Measurements from ENCODE around the gene ASCC3. TPM values are rescaled to one million over a fixed set of nuclear protein-coding genes. Genes with fewer than 3 reads are reported as not detected.

ASCC3 gene
- total and polyA plus RNA-seq, 2 experiments from 2014 or later, result 49.1 to 60.2 TPM

DNA sequence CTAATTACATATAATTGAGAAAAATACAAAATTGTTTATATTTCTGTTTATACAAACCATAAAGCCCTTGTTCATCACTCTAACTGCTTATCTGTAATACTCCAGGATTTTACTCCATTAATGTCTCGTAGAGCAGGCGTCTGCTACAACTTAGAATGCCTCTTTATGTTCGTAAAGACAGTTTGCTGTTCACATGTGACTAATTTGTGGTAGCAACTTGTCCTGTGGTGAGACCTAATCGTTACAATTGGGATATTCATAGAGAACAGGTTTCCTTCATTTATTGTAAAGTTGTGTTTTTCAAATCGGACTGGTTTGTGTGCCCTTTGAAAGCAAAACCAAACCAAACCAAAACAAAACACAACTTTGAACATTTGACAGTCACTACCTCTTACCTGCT, 149.7 kb downstream of the ASCC3 start:
- no peak for TF ChIP-seq EZH2phosphoT487 (IDR thresholded peaks at IDR 0.05; ENCODE audit: insufficient read depth, low read depth)
- no peak for TF ChIP-seq EZH2 (IDR thresholded peaks at IDR 0.05; ENCODE audit: insufficient read depth, poor library complexity, severe bottlenecking)
- DNase-seq, result no peak
- Histone ChIP-seq H3K9ac (no peak overlapping the region), H3K4me2 (ENCODE audit: unreplicated experiment) (no peak overlapping the region), H4K20me1 (ENCODE audit: insufficient read depth) (no peaks in the 10 kb centered on the region), H3F3A (ENCODE audit: insufficient read depth) (no peaks in the 10 kb centered on the region), H2AFZ (no peak overlapping the region), H3K27me3 (replicated peaks; ENCODE audit: insufficient read depth) (no peaks in the 10 kb centered on the region), H3K4me3 (no peak overlapping the region), H3K79me2 (ENCODE audit: insufficient read depth) (0 out of 2 replicates have a peak, but pooled peaks cover 18% of the 10 kb centered on the region), H3K9me2 (ENCODE audit: insufficient read depth) (no peaks in the 10 kb centered on the region), H3K9me3 (ENCODE audit: low read depth) (no peaks in the 10 kb centered on the region), H3K36me3 (ENCODE audit: low read depth) (no peaks in the 10 kb centered on the region), H3K4me1 (ENCODE audit: insufficient read depth) (peaks cover 14% of the 10 kb centered on the region; the same call in 1 of the 2 replicates), H3K27ac (no peak overlapping the region)
- in situ Hi-C loops (cut with MboI), result no loop called here
- 72 to 80% methylated on average over 5 of the region's 5 CpGs for WGBS, 2 experiments (ENCODE audit: low coverage in 1 of 2, low lambda C conversion rate in 2 of 2, missing lambda C conversion rate in 2 of 2)

DNA sequence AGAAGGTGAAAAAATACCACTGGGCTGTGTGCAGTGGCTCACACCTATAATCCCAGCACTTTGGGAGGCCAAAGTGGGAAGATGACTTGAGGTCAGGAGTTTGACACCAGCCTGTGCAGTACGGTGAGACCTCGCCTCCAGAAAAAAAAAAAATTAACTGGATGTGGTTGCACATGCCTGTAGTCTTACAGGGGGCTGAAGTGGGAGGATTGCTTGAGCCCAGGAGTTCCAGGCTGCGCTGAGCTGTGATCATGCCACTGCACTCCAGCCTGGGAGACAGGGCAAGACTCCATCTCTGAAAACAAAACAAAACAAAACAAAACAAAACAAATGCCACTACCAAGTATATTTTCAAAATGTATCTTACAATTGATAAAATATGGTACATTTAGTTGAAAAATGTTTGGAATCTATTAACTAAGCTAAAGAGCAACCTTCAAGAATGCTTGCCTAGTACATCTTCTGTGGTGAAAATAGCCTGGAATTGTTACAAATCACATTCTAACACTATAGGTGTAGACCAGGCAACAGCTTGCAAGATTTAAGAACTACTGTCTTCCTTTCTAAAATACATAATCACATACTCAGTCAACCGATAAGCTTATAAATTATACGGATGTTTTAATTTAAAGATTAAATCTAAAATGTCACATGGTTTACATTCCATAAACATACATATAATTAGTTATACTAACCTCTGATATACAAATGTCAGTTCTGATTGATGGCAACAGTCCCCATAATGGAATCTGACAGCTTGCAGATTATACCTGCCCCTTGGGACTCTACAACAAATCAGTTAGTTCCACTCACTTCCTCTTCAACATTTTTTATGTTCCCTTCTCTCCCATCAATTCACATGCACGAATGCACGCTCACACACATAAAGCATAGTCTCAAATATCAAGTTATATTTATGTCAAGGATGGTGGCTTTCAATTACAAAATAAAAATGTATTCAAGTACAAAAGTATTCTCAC, 150.8 kb downstream of the ASCC3 start:
- Histone ChIP-seq H3K27ac (no peak overlapping the region), H3K4me3 (no peak overlapping the region), H3K79me2 (ENCODE audit: insufficient read depth) (0 out of 2 replicates have a peak, but pooled peaks cover 18% of the 10 kb centered on the region), H3K4me2 (ENCODE audit: unreplicated experiment) (no peak overlapping the region), H3K27me3 (replicated peaks; ENCODE audit: insufficient read depth) (no peaks in the 10 kb centered on the region), H2AFZ (no peak overlapping the region), H3K4me1 (ENCODE audit: insufficient read depth) (peaks cover 15% of the 10 kb centered on the region; the same call in 1 of the 2 replicates), H3K36me3 (ENCODE audit: low read depth) (no peaks in the 10 kb centered on the region), H3K9ac (no peak overlapping the region), H3K9me2 (ENCODE audit: insufficient read depth) (no peaks in the 10 kb centered on the region), H3K9me3 (ENCODE audit: low read depth) (no peaks in the 10 kb centered on the region), H4K20me1 (ENCODE audit: insufficient read depth) (no peaks in the 10 kb centered on the region), H3F3A (ENCODE audit: insufficient read depth) (no peaks in the 10 kb centered on the region)
- TF ChIP-seq EZH2phosphoT487 (IDR thresholded peaks at IDR 0.05; ENCODE audit: insufficient read depth, low read depth) (no peak), EZH2 (IDR thresholded peaks at IDR 0.05; ENCODE audit: insufficient read depth, poor library complexity, severe bottlenecking) (no peak)
- DNase-seq, result no peak
- WGBS, 2 experiments (ENCODE audit: low coverage in 1 of 2, low lambda C conversion rate in 2 of 2, missing lambda C conversion rate in 2 of 2), result 58 to 60% methylated on average over 7 of the region's 7 CpGs
- in situ Hi-C loops (cut with MboI), result no loop called here

DNA sequence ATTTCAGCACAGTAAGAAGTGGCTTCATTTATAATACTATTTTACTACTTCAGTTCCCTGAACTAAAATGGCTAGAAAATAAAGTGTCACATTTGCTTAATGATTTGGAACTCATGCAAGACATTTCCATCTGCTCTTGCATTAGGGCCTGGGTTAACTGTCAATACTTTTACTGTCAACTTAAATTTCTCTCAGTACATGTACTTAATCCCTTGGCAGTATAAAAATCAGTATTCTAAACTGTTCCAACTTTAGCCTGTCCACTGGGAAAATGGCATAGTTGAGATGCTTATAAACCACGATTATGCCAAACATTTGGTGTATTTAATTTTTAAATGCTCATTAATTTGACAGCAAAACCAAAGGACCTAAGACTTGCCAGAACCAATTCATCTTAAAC, 154.5 kb downstream of the ASCC3 start:
- Histone ChIP-seq H4K20me1 (ENCODE audit: insufficient read depth) (no peaks in the 10 kb centered on the region), H3K9ac (no peak overlapping the region), H3K36me3 (ENCODE audit: low read depth) (peaks cover 11% of the 10 kb centered on the region; the same call in 1 of the 2 replicates), H2AFZ (no peak overlapping the region), H3K79me2 (ENCODE audit: insufficient read depth) (0 out of 2 replicates have a peak, but pooled peaks cover 15% of the 10 kb centered on the region), H3K27me3 (replicated peaks; ENCODE audit: insufficient read depth) (no peaks in the 10 kb centered on the region), H3K4me3 (no peak overlapping the region), H3K9me2 (ENCODE audit: insufficient read depth) (no peaks in the 10 kb centered on the region), H3K4me1 (ENCODE audit: insufficient read depth) (peaks cover 15% of the 10 kb centered on the region; the same call in 1 of the 2 replicates), H3F3A (ENCODE audit: insufficient read depth) (peaks cover under 1% of the 10 kb centered on the region; the same call in 1 of the 2 replicates), H3K4me2 (ENCODE audit: unreplicated experiment) (no peak overlapping the region), H3K9me3 (ENCODE audit: low read depth) (no peaks in the 10 kb centered on the region), H3K27ac (no peak overlapping the region)
- in situ Hi-C loops (cut with MboI), result no loop called here
- no peak for TF ChIP-seq EZH2 (IDR thresholded peaks at IDR 0.05; ENCODE audit: insufficient read depth, poor library complexity, severe bottlenecking)
- no peak for TF ChIP-seq EZH2phosphoT487 (IDR thresholded peaks at IDR 0.05; ENCODE audit: insufficient read depth, low read depth)
- peak; percentile 8 for DNase-seq
- 10 to 12% methylated on average over 1 of the region's 1 CpG for WGBS, 2 experiments (ENCODE audit: low coverage in 1 of 2, low lambda C conversion rate in 2 of 2, missing lambda C conversion rate in 2 of 2)

DNA sequence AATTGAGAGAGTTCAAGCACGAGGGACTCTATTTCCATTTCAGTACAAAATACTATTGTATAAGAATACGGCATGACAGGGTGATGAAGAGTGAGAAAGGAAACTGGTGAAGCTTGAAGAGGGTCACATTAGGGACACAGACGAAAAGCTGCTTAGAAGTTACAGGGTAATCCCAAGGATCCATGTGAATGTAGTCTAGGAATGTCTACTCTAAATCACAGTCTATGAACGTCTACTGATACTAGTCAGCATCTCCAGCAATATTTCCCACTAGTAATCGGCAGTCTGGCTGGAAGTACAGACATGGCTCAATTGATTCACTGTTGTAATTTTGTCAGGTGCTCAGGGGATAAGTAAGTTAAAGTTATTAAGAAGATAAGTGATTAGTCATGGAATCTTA, 156.4 kb downstream of the ASCC3 start:
- Histone ChIP-seq H3K4me1 (ENCODE audit: insufficient read depth) (peaks cover 20% of the 10 kb centered on the region; the same call in 1 of the 2 replicates), H2AFZ (no peak overlapping the region), H3K79me2 (ENCODE audit: insufficient read depth) (0 out of 2 replicates have a peak, but pooled peaks cover 12% of the 10 kb centered on the region), H3F3A (ENCODE audit: insufficient read depth) (peaks cover 8% of the 10 kb centered on the region; the same call in 1 of the 2 replicates), H3K27me3 (replicated peaks; ENCODE audit: insufficient read depth) (no peaks in the 10 kb centered on the region), H3K4me3 (no peak overlapping the region), H3K27ac (no peak overlapping the region), H3K9ac (no peak overlapping the region), H3K9me2 (ENCODE audit: insufficient read depth) (no peaks in the 10 kb centered on the region), H3K4me2 (ENCODE audit: unreplicated experiment) (no peak overlapping the region), H3K36me3 (ENCODE audit: low read depth) (peaks cover 11% of the 10 kb centered on the region; the same call in 1 of the 2 replicates), H3K9me3 (ENCODE audit: low read depth) (no peaks in the 10 kb centered on the region), H4K20me1 (ENCODE audit: insufficient read depth) (no peaks in the 10 kb centered on the region)
- no peak for TF ChIP-seq EZH2phosphoT487 (IDR thresholded peaks at IDR 0.05; ENCODE audit: insufficient read depth, low read depth)
- TF ChIP-seq EZH2 (IDR thresholded peaks at IDR 0.05; ENCODE audit: insufficient read depth, poor library complexity, severe bottlenecking), result no peak
- DNase-seq, result no peak
- in situ Hi-C loops (cut with MboI), result no loop called here
- 87 to 92% methylated on average over 5 of the region's 5 CpGs for WGBS, 2 experiments (ENCODE audit: low coverage in 1 of 2, low lambda C conversion rate in 2 of 2, missing lambda C conversion rate in 2 of 2)

Data from GM23248 (cell line).